ENCODE data around the gene RALY. TPM values are rescaled to one million over a fixed set of nuclear protein-coding genes. Genes with fewer than 3 reads are reported as not detected.

Gene RALY
- 110 TPM for total RNA-seq
- long read RNA-seq, full-length matches to known transcripts, result 182 of 220 reads
- long read RNA-seq, partial matches to known transcripts, result 19 of 220 reads
- long read RNA-seq, other reads (novel, unspliced or antisense), result 19 of 220 reads

DNA sequence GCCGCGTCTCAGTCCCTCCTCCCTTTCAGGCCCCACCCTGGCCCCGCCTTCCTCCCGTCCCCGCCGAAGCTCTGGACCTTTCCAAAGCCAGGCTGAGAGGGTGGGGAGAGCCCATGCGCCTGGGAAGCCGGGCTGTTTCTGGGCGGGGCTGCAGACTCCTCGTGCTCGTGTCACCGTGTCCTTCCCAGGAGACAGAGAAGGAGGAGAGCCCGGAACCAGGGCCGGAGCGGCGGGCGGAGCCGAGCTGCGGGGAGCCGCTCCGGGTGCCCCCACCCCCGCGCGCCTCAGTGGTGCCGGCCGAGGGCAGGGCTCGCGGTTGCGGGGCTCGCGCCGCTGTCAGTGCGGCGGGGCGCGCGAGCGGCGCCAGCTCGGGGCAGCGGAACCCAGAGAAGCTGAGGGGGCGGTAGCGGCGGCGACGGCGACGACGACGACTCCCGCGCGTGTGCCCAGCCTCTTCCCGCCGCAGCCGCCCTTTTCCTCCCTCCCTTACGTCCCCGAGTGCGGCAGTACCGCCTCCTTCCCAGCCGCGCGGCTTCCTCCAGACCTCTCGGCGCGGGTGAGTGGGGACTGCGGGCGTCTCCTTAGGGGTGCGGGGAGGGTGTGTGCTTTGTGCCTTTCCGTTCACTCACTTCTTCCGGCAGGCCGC lies at the start of gene RALY:
Gene RALY, plus strand, starts transcription at position 336 of the 646 bp plus-strand sequence. CDS start 78,164 bp downstream, outside the sequence.
- intact Hi-C loops (cut with DNase I), result loop anchor here (1.0 to 10.0 kb wide), 4 partner anchors 49 to 309 kb away; partner anchors contain the start of genes CHMP4B, E2F1 and EIF2S2

DNA sequence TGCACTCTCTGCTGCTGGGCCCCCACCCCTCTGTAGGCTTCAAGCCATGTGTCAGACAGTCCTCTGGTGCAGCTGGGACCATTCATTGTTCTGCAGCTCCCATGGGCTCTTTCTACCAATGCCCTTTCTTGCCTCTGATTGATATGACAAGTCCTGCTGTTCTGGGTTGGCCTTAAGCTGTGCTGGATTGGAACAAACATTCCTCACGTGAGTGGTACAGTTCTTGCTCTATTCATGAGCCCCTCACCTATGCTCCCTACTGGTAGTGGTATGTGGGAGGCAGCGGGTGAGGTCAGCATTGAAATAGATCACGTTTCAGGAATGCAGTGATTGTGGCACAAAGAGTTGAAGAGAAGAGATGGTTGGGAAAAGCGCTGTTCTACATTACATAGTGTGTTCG lies 48.8 kb upstream of the RALY start:
- intact Hi-C loops (cut with DNase I), result loop anchor here (10.0 kb wide), 1 partner anchor 80 kb away; no protein-coding TSS in a partner anchor
- DNase-seq (ENCODE audit: low spot score), result no peak

More for the DNA sequence above, at the start of gene RALY:
- DNase-seq (ENCODE audit: low spot score), result peak; percentile 99

DNA sequence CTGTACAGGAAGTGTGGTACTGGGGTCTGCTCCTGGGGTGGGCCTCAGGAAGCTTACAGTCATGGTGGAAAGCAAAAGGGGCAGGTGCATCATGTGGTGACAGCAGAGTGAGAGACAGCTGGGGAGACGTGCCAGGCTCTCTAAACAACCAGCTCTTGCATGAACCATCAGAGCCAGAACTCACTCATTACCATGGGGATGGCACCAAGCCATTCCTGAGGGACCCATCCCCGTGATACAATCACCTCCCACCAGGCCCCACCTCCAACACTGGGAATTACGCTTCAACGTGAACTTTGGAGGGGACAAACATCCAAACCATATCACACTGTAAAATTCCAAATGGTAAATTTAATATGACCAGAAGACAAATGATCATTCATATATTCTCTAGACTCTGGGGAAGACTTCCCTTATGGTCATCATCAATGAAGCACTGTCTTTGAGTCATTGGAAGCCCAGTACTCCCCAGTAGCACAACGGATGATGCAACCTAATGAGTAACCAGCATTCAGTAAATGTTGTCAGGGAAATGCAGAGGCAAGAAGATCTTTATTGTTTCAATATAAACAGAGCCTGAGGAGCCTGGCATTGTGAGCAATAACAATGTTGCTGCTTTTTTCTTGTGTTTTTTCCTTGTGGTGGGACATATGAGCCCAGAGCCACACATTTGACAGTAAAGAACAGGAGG lies 48.2 kb upstream of the RALY start:
- intact Hi-C loops (cut with DNase I), result loop anchor here (10.0 kb wide), 1 partner anchor 81 kb away; no protein-coding TSS in a partner anchor
- no peak for DNase-seq (ENCODE audit: low spot score)

DNA sequence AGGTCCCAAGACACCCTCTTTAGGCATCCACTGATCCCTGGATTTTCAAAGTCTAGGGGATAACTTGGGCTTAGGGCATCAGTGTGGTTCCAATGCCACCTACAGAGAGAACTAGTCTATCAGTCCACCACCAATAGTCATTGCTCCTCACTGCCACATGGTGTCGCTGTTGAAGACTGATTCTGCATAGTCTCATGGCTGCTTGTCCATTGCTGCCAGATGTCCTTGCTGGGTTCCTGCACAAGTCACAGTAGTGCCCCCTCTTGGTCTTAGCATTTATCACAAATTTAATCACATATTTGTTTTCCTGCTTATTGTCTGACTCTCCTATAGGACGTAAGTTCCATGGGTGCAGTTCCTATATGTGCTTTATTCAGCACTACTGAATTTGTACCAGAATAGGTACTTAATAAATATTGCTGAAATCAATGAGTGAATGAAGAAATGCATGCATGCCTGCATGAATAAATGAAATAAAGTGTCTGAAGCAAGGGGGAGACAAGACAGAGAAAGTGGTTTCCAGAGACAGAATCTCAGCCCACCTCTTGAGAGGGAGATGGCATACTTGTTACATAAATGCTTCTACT lies 45.9 kb upstream of the RALY start:
- no peak for DNase-seq (ENCODE audit: low spot score)
- intact Hi-C loops (cut with DNase I), result loop anchor here (10.0 kb wide), 1 partner anchor 83 kb away; no protein-coding TSS in a partner anchor

DNA sequence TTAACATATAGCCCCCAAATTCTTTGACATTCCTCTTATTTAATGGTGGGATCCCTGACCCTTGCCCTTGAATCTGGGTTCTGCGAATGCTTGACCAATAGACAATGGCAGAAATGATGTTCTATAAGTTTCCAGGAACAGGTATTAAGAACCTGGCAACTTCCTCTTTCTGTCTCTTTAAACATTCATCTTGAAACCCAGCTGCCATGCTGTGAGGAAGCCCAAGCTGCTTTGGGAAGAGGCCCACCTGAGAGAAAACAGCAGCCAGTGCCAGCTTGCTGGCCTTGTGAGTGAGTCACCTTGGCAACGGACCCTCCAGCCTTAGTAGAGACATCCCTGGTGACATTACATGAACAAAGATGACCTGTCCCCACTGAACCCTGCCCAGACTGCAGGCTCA lies 45.2 kb upstream of the RALY start:
- intact Hi-C loops (cut with DNase I), result loop anchor here (10.0 kb wide), 1 partner anchor 84 kb away; no protein-coding TSS in a partner anchor
- DNase-seq (ENCODE audit: low spot score), result no peak

DNA sequence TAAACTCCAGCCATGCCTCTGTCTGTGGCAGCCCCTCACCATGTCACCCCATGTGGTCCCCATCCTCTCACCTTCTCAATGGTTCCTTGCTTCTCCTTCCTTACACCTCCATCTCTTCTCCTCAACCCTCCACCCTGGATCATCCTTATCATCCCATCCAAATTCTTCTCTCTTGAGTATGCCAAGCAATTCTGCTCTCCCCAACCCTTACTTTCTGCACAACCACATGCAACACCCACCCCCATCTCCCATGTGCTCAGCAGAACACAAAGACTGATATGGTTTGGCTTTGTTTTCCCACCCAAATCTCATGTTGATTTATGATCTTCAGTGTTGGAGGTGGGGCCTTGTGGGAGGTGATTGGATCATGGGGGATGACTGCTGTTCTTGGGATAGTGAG lies 42.5 kb upstream of the RALY start:
- no peak for DNase-seq (ENCODE audit: low spot score)
- intact Hi-C loops (cut with DNase I), result no loop called here

DNA sequence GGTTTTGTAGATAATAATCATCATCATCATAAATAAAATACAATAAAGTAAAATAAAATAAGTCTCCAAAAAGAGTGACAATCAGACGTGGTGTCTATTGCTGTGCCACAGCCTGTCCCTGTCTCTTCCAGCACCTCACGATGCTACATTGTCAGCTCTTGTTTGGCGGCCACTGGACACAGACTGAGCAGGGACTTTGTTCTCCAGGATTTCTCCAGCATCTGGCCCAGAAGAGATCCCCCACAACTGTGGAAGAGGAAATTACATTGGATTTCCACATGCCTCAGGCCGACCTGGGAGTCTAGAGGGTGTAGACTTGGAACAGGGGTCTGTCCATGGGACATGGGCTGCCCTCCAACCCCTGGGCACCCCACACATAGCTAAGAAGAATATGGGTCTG lies 39.2 kb upstream of the RALY start:
- DNase-seq (ENCODE audit: low spot score), result no peak
- intact Hi-C loops (cut with DNase I), result no loop called here

DNA sequence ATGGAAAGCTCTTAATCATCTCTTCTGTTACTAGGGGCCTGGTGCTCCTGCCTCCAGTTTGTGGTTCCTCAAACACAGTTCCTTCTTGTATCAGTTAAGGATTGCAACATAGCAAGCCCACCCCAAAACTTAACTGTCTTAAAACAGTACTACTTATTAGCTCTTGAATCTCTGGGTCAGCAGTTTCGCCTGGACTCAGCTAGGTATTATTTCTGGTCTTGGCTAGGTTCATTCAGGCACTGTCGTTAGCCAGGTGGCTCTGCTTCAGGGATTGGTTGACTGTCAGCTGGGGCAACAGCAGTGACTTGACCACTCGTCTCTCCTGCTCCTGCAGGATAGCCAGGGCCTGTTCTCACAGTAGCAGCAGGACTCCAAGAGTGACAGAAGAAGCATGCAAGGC lies 30.0 kb upstream of the RALY start:
- intact Hi-C loops (cut with DNase I), result no loop called here
- no peak for DNase-seq (ENCODE audit: low spot score)

DNA sequence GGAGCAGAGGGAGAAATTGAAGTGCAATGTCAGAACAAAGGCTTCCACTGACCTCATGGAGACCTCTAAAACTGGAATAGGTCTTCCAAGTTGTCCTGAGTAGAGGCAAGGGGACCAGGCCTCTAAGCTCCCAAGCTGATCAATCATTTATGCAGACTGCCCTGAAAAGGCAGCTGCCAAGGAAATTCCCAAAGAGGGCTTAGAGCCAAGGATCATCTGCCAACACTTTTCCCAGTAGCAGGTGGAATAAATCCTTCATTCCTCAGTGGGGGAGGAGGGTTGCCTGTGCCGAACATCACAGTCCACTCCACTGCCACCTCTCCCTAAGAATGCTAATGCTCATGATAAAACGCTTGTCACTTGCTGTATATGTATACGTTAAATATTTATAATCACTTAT lies 29.3 kb upstream of the RALY start:
- intact Hi-C loops (cut with DNase I), result no loop called here
- DNase-seq (ENCODE audit: low spot score), result no peak

DNA sequence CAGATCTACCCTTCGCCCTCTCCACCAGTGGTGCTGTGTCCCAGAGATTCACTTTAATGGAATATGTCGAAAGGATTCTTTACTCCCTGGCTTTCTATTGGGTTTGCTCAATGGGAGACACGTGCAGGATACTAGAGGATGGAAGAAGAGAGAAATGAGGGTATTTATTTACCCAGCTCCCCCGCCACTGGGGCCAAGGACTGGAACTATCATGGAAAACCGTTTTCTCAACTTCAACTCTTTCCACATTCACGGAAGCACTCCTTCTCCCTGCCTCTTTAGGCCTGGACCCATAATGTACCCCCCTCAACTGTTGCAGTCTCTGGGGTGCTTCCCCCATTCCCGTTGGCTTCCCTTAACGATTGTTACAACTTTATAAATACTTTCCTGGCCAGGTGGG lies 26.6 kb upstream of the RALY start:
- DNase-seq (ENCODE audit: low spot score), result no peak
- intact Hi-C loops (cut with DNase I), result no loop called here

DNA sequence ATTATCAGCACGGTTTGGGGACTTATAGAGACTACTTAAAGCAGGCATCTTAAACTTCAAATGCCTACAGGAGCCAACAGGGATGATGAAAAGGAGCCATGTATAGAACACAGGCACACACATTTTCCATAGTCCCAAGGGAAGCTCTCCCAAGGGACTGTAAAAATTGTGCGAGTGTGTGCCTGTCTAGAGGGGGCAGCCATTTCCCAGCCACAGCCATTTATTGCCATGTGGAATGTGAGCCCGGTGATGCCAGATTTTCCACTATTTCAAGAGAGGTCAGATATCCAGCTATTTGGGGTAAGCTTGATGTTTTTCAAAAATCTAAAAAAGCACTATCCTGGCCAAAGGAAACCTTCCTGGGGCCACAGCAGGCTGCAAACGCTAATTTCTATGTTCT lies 24.1 kb upstream of the RALY start:
- no peak for DNase-seq (ENCODE audit: low spot score)
- intact Hi-C loops (cut with DNase I), result no loop called here

DNA sequence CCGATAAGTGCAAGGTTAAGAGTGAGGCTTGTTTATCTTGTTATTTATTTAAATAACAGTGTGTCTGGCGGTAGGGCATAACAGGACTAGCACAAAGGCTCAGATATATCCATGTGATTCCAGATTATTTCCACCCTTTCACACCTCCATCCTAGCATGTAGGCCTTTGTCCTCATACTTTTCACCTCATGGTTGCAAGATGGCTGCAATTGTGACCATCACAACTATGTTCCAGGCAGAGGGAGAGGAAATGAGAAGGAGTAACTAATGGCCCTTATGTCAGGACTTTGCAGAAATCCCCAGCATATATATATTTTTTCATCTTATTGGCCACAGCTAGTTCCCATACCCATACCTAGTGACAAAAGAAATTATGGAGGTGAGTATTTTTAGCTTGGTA lies 23.5 kb upstream of the RALY start:
- intact Hi-C loops (cut with DNase I), result no loop called here
- no peak for DNase-seq (ENCODE audit: low spot score)

DNA sequence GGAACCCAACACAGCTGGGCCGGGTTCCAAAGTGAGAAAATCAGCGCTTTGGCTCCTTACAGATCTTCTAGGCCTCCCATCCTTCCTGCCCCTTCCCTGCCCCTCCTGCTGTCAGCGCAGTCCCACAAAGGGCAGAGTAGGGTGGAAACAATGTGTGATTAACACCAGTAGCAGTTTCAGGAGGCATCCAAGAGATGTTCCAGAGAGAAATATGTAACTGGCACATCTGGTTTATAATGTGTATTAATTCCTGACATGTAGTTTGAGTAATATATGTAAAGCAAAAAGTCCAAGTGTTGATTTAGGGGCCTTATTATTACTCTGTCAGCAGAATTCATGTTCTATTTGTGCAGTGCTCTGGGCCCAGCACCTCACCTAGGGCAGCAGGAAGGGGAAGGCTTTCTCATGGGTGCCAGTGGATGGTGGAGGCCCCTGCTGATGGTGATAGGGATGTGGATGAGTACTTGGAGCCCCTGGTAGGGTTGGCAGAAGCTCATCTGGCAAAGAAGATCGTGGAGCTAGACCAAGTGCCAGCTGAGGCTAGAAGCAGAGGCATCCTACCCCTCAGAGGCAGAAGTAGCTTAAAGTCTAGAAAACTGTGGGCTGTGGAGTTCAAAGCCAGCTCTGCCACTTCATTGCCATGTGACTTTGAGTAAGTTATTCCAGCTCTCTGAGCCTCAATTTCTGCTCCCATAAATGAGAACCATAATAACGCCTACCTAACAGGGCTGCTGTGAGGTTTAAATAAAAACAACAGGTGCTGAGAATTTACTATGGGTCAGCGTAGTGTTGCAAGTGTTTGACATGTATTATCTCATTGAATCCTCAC lies 22.4 kb upstream of the RALY start:
- intact Hi-C loops (cut with DNase I), result no loop called here
- DNase-seq (ENCODE audit: low spot score), result no peak

DNA sequence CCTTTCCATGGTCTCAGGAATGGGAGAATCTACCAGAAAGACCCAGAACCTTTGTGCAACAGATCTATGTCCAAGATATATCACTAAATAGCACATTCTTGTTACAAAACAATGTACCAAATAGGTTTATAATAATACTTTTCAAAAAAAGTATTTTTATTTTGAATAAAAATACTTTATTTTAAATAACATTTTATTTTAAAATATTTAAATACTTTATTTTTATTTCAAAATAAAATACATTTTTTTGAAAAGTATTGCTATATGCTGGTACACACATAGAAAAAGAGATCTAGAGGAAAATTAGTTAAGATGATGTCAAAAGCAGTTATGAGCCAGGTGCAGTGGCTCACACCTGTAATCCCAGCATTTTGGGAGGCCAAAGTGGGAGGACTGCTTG lies 16.8 kb upstream of the RALY start:
- intact Hi-C loops (cut with DNase I), result no loop called here
- DNase-seq (ENCODE audit: low spot score), result no peak

DNA sequence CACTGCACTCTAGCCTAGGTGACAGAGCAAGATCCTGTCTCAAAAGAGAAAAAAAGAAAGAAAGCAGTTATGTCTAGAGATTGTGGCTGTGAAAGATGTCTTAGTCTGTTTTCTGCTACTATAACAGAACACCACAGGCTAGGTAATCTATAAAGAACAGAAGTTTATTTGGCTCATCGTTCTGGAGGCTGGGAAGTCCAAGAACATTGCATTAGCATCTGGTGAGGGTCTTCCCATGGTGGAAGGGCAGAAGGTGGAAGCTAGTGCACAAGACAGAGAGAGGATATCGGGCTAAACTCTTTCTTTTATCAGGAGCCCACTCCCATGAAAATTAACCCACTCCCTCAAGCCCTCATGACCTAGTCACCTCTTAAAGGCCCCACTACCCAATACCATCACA lies 16.2 kb upstream of the RALY start:
- intact Hi-C loops (cut with DNase I), result no loop called here
- DNase-seq (ENCODE audit: low spot score), result no peak

DNA sequence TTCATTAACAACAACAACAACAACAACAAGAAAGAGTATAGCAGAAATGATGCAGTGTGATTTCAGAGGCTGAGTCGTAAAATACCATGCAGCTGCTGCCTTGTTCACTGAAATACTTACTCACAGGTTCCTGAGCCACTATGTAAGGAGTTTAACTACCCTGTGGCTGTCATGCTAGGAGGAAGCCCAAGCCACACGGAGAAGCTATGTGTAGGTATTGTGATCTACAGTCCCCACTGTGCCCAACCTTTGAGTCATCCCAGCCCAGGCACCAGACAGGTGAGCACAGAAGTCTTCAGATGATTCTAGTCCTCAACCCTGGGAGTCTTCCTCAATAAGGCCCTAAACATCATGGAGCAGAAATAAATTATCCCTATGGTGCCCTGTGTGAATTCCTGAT lies 14.6 kb upstream of the RALY start:
- DNase-seq (ENCODE audit: low spot score), result no peak
- intact Hi-C loops (cut with DNase I), result no loop called here

DNA sequence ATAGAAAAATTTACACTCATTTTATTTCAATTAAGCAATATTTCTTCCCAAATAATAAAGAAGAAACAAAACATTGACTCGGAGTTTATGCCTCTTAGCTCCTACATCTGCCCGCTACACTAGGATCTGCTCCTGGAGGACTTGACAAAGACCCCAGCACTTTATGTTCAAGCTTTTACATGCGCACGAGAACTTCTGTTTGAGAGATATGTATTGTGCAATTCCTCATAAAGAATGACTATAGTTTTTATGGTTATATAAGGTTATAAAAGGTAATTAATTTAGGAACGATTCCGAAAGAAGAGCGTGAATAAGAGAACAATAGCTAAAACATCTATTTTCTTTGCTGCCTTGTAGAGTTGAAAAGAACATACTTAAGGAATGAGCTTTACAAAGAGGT lies 12.4 kb upstream of the RALY start:
- intact Hi-C loops (cut with DNase I), result no loop called here
- no peak for DNase-seq (ENCODE audit: low spot score)

DNA sequence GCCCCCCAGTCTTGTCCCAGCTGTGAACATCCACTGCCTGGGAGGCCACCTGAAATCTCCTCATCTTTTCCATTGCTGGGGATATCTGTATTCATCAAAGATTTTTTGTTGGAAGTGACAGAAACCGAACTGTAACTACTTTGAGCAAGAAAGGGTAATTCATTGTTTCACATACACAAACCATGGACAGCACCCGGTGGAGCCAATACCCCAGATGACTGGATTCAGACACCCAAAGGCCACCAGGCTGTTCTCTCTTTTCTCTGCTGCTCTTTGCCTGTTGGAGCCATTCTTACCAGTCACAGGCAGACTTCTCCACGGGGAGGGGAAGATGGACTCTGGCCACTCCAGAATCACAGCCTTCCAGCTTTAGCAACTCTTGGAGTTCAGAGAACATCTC lies 11.7 kb upstream of the RALY start:
- intact Hi-C loops (cut with DNase I), result no loop called here
- DNase-seq (ENCODE audit: low spot score), result no peak

DNA sequence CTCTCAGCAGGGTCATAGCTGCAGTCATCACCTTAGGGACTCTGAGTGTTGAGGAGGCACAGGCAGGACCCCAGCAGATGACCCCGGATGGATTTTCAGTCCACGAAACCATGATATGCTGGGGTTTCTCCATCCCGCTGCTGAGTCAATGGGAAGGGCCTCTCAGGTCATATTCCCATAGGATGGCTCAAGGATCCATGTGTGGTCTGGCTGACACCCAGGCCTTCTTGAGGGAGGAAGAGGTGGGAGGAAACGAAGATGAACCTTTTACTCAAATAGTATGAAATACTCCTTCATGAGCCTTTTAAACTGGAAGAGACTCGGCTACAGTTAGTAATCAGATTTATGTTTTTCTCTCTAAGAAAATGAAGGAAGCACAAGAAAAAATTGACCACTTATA lies 10.3 kb upstream of the RALY start:
- intact Hi-C loops (cut with DNase I), result no loop called here
- DNase-seq (ENCODE audit: low spot score), result no peak

DNA sequence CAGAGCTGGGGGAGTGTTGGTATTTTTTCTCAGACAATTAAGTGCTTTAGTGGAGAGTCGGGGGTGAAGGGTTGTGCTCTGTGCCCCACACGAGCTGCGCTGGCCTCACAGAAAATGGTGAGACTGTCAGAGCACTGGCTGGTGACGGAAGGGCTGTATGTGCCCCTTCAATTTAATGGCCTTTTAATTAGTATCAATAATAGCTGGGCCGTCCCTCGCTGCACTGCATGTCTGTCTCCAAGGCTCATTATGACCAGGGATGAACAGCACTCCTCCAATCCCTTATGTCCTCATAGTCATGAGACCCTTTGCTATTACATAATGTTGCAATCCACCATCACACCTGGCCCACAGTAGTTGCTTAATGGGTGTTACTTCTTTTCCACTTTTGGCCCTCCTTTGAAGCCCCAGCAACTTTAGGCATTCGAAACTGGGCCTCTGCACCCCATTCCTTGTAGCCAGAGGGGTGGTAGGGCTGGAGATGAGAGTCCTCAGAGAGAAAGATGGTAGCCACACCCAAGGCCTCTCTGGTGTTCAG lies 9.5 kb upstream of the RALY start:
- intact Hi-C loops (cut with DNase I), result no loop called here
- DNase-seq (ENCODE audit: low spot score), result no peak
